ENCODE measurements around the gene FBN1.

FBN1 gene

GRCh38 chr15:48514103-48514816, 131.2 kb downstream of the FBN1 start:
- DNase-seq (ENCODE audit: low spot score): no peak

- no peak for DNase-seq (ENCODE audit: low spot score)
Observed at GRCh38 chr15:48510976-48511375, 134.5 kb downstream of the FBN1 start.

GRCh38 chr15:48507416-48508065, 138.0 kb downstream of the FBN1 start:
- peak; percentile 39 for DNase-seq (ENCODE audit: low spot score)

- no peak for DNase-seq (ENCODE audit: low spot score)
Observed at GRCh38 chr15:48505067-48505466, 140.4 kb downstream of the FBN1 start.

GRCh38 chr15:48501208-48501607, 144.3 kb downstream of the FBN1 start:
- no peak for DNase-seq (ENCODE audit: low spot score)

- DNase-seq (ENCODE audit: low spot score): no peak
Observed at GRCh38 chr15:48500595-48500994, 144.9 kb downstream of the FBN1 start.

- no peak for DNase-seq (ENCODE audit: low spot score)
Observed at GRCh38 chr15:48499978-48500377, 145.5 kb downstream of the FBN1 start.

GRCh38 chr15:48498828-48499227, 146.7 kb downstream of the FBN1 start:
- no peak for DNase-seq (ENCODE audit: low spot score)

GRCh38 chr15:48494631-48495030, 150.9 kb downstream of the FBN1 start:
- no peak for DNase-seq (ENCODE audit: low spot score)

GRCh38 chr15:48493763-48494225, 151.7 kb downstream of the FBN1 start:
- DNase-seq (ENCODE audit: low spot score): no peak

- no peak for DNase-seq (ENCODE audit: low spot score)
Observed at GRCh38 chr15:48493084-48493762, 152.3 kb downstream of the FBN1 start.

GRCh38 chr15:48486228-48486627, 159.3 kb downstream of the FBN1 start:
- no peak for DNase-seq (ENCODE audit: low spot score)

GRCh38 chr15:48481802-48482201, 163.7 kb downstream of the FBN1 start:
- no peak for DNase-seq (ENCODE audit: low spot score)

GRCh38 chr15:48479751-48480150, 165.8 kb downstream of the FBN1 start:
- no peak for DNase-seq (ENCODE audit: low spot score)

GRCh38 chr15:48478581-48478980, 166.9 kb downstream of the FBN1 start:
- DNase-seq (ENCODE audit: low spot score): no peak

GRCh38 chr15:48477795-48478360, 167.6 kb downstream of the FBN1 start:
- no peak for DNase-seq (ENCODE audit: low spot score)

GRCh38 chr15:48475600-48476395, 169.7 kb downstream of the FBN1 start:
- DNase-seq (ENCODE audit: low spot score): no peak

GRCh38 chr15:48473667-48474066, 171.8 kb downstream of the FBN1 start:
- no peak for DNase-seq (ENCODE audit: low spot score)

- no peak for DNase-seq (ENCODE audit: low spot score)
Observed at GRCh38 chr15:48472756-48473155, 172.8 kb downstream of the FBN1 start.

- DNase-seq (ENCODE audit: low spot score): no peak
Observed at GRCh38 chr15:48471073-48471472, 174.4 kb downstream of the FBN1 start.

GRCh38 chr15:48470096-48470495, 175.4 kb downstream of the FBN1 start:
- DNase-seq (ENCODE audit: low spot score): no peak

- DNase-seq (ENCODE audit: low spot score): no peak
Observed at GRCh38 chr15:48469681-48470080, 175.8 kb downstream of the FBN1 start.

All from SW480 (cell line).